Stimulated activated CD8-positive, alpha-beta memory T cell treated with anti-CD3 and anti-CD28 coated beads, Interleukin-15, amount 100 ng/mL, for 48 hours (primary cell): ENCODE data around the gene VWC2L.

Experiments used
- DNase-seq, 2 donors: peaks; one replicate each; pipeline ENCODE4 v3.0.0-alpha.2; 2020; ENCODE audit warnings: low read depth in 2 of 2

VWC2L gene

DNA sequence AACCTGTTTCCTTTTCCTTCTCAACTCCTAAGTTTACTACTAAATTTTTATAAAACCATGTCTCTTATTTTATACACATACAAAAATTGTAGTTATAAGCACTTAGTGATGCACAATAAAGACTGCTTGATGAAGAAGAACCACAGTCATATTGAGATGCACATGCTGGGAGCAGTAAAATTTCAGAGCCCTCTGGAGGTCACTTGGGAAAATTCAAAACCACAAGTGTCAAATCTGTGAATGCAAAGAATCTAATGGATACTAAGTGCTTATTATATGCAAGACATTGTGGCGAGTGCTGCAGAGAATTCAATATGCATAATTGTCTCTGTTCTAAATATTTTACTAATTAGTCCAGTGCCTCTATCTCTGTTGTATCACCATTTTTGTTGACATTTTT, 180.5 kb downstream of the VWC2L start:
- DNase-seq: no peak

GRCh38 chr2:214592011-214592410, 181.2 kb downstream of the VWC2L start:
- DNase-seq: no peak

- DNase-seq: no peak
Observed at GRCh38 chr2:214593727-214594126, 182.9 kb downstream of the VWC2L start.

DNA sequence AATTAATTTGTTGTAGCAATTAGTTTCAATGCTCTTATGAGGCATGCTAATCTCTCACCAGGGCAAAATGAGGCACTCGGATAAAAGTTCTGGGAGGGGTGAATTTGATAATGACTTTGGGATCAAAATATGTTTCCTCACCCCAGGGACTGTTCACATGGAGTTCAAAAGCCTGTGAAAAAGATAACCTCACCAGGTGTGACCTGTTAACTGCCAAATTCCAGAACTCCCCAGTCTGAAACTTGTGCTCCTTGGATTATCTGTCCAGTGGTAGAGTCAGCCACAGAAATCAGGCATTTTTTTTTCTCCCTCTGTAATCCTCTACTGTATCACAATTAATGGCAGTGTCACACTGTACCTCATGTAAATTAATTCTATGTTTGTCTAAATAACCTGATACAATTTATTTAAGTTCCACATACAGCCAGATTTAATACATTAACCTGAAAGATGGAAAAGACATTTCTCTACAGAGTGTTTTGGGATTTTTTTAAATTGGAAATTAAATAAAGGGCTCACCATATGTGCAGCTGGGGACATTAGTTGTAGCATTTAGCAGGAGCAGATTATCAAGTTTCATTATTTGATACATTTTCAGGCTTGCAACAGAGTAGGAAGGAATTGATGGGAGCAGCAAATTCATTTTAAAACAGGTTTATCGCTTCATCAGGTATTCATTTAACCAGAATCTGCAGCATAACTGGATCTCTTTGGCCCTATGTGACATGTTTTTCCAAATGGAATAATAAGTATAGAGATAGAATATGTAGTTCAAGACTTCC, 191.2 kb downstream of the VWC2L start:
- DNase-seq: no peak

DNA sequence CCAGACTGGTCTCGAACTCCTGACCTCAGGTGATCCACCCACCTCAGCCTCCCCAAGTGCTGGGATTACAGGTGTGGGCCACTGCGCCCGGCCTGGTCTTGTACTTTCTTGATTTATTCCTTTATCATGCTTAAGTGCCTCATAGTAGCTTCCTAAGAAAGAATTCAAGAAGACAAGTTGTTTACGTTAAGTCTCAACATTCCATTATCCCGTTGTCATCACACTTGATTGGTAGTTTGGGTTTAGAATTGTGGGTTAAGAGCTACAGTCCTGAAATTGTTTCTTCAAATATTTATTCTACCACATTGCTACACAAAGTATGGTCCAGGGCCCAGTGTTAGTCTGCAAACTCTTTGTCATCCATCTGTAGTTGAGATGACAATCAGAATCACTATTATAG, 194.0 kb downstream of the VWC2L start:
- no peak for DNase-seq

DNA sequence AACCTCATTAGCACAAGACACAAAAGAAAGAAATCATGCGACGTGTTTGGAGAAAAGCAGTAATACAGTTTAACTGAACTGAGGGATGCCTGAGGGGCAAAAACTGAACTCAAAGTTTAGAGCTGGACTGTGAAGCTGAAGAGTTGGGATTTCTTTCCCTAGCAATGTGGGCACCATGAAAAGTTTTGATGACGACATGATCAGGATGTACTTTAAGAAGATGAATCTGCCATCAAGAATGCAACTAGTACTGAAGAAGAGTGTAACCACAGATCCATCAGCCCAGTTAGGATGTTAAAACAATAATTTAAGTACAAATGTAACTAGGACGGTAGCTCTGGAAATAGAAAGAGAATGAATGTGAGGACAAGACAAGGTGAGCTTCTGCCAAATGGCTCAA, 196.2 kb downstream of the VWC2L start:
- no peak for DNase-seq

DNA sequence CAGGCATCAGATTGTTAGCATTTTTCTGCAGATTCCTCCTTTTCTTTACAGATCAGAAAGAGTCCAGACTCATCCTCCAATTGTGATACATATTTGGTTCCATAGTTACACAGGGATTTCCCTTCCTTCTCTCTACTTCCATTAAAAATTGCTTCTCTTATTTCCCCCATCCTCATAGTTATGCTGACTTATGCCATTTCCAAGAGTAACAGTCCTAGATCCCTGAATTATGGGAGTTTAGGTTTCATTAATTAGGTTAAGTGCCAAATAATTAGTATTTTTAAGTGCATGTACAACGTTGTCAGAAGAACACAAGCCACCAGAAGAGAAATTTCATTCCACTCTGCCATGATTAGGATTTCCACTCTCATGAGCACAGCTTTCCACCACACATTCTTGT, 200.2 kb downstream of the VWC2L start:
- DNase-seq: no peak

GRCh38 chr2:214624166-214624760, 213.4 kb downstream of the VWC2L start:
- no peak for DNase-seq

DNA sequence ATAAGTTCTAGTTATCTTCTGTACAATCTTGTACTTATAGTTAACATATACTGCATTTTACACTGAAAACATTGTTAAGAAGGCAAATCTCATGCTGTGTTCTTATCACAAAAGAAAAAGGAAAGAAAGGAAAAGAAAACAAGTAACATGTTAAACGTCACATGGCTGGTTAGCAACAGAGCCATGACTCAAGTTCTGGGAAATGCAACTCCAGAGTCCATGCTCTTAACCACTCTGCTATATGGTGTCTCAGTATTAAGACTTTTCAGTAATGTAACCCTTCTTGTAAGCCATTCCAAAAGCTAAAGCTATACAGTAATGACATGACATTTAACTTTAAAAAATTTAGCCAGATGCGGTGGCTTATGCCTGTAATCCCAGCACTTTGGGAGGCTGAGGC, 217.2 kb downstream of the VWC2L start:
- no peak for DNase-seq
